Large intestine (tissue), 3 donors: Measurements from ENCODE around the gene GYPE. TPM values are rescaled to one million over a fixed set of nuclear protein-coding genes. Genes with fewer than 3 reads are reported as not detected.
"Not testable (repeated sequence)": the region's sequence is repeated elsewhere in the genome, so short reads cannot be mapped to it uniquely, and the experiment has no call there.

Source experiments
- DNase-seq, 2 donors: peaks; one replicate each; pipeline versions ENCODE4 v3.0.0 to v3.0.0-alpha.2; 2013
- H3K27ac ChIP-seq: one replicate; pipeline ENCODE4 v1.5.1; 2013; ENCODE audit warnings: low read length
- H3K27me3 ChIP-seq: 2 replicates; pipeline ENCODE4 v1.6.1; 2013; ENCODE audit warnings: low read length; ENCODE audit not compliant: control insufficient read depth, insufficient read depth
- H3K36me3 ChIP-seq: 2 replicates; pipeline ENCODE4 v1.6.1; 2013; ENCODE audit warnings: low read length; ENCODE audit not compliant: control insufficient read depth, insufficient read depth
- H3K4me1 ChIP-seq: one replicate; pipeline ENCODE4 v1.6.1; 2013; ENCODE audit warnings: low read length; ENCODE audit not compliant: control insufficient read depth, insufficient read depth
- H3K4me3 ChIP-seq: one replicate; pipeline ENCODE4 v1.5.1; 2013; ENCODE audit warnings: low read length
- H3K9me3 ChIP-seq: one replicate; pipeline ENCODE4 v1.6.1; 2013; ENCODE audit warnings: mild to moderate bottlenecking, low read depth, low read length, moderate library complexity; ENCODE audit not compliant: control insufficient read depth
- WGBS: methylation state at CpG from one replicate; pipeline ENCODE4 v1.1.5; 2013; ENCODE audit warnings: low lambda C conversion rate; ENCODE audit not compliant: insufficient coverage; 5-methylcytosine and 5-hydroxymethylcytosine counted together
- polyA plus RNA-seq: library from polyadenylated mRNA; unstranded; fragments of 120-200 nt; gene quantifications from one replicate; pipeline ENCODE4 v1.2.1, GENCODE V29; 2013

The GYPE gene
- polyA plus RNA-seq, 1 donor = 0.70 TPM

DNA sequence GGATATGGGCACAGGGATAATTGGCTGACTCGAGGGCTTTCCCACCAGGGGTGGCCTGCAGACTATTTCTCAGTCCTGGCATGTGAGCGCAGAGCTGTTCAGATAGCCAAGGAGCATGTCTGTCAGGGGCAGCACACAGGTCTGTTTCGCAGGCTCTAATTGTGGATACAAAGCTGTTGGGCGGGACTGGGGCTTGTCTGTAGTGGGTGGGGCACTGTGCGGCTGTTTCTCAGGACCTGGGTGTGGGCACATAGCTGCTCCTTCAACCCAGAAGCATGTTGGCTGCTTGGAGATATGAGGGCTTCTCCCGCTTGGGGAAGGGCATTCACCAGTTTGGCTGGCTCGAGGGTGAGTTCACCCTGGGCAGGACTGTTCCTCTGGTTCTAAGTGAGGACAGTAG lies 65.9 kb downstream of the GYPE start:
- H3K9me3 ChIP-seq, H3K36me3 ChIP-seq, H3K4me3 ChIP-seq, H3K4me1 ChIP-seq, H3K27me3 ChIP-seq, DNase-seq, H3K27ac ChIP-seq: not testable (repeated sequence)
- no CpG with 5 or more reads among the region's 7 CpGs for WGBS

DNA sequence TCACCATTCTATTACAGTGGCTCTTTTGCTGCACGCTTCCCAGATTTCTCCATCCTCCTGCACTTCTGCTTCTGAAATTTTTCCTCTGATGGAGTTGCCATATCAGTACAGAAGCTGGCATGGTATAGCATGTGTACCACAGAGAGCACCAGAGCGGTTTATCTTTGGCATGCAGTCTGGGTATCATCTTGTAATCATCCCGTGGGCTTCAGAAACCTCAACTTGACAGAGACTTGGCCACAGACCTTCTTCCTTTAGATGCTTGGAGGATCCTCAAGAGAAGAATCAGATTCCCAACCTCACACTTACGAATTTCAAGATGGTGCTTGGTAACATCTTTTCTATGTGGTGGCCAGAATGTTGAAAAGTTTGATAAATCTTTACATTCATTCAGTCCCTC lies 71.2 kb downstream of the GYPE start:
- DNase-seq = not testable (repeated sequence)

DNA sequence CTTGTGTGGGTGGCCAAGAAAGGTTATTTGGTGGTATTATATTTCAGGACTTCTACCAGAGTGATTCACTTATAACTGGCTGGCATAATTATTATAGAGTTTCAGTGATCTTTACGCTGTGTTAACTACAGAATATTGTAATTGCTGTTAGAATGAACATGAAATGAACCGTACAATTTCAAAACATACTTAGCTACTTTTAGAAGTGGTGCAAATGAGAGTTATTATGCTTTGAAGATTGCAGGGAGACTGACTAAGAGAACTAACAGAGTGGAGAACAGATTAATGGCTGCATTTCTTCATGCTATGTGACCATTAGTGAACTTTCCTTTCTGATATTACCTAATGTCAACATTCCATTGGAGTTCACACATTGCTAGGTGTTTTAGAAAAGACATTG lies 71.7 kb downstream of the GYPE start:
- H3K27ac ChIP-seq, H3K4me1 ChIP-seq, H3K27me3 ChIP-seq, H3K9me3 ChIP-seq, DNase-seq, H3K4me3 ChIP-seq, H3K36me3 ChIP-seq: not testable (repeated sequence)
- 93% methylated on average over 2 of the region's 2 CpGs for WGBS

More for the DNA sequence above, 71.2 kb downstream of the GYPE start:
- not testable (repeated sequence) for H3K4me1 ChIP-seq, H3K4me3 ChIP-seq, H3K27me3 ChIP-seq, H3K9me3 ChIP-seq, H3K36me3 ChIP-seq, H3K27ac ChIP-seq
- no CpG with 5 or more reads among the region's 4 CpGs for WGBS

DNA sequence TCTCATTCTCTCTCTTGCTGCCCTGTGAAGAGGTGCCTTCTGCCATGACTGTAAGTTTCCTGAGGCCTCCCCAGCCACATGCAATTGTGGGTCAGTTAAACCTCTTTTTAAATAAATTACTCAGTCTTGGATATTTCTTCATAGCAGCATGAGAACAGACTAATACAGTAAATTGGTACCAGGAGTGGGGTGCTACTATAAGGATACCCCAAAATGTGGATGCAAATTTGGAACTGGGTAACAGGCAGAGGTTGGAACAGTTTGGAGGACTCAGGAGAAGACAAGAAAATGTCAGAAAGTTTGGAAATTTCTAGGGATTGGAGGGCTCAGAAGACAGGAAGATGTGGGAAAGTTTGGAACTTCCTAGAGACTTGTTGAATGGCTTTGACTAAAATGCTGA lies 74.8 kb downstream of the GYPE start:
- not testable (repeated sequence) for DNase-seq, H3K4me1 ChIP-seq, H3K4me3 ChIP-seq, H3K36me3 ChIP-seq, H3K27ac ChIP-seq, H3K27me3 ChIP-seq, H3K9me3 ChIP-seq

DNA sequence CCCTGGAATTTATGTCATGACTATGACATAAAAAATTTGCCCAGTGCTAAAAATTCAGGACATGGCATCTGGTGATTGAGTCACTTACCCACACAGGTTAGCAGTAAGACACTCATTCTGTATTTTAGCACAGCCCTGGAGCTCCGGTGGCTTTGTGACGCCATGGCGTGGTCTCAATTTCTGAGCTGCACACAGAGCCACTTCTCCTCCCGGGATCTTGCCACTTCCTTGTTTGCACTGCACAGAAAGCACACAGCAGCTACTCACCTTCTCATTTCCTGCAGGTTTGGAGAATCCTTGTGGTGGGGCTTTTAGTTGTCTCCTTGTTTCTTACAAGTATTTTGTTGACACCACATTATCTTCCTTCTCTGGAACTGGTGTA lies 76.1 kb downstream of the GYPE start:
- H3K27ac ChIP-seq, DNase-seq, H3K9me3 ChIP-seq, H3K4me1 ChIP-seq, H3K36me3 ChIP-seq, H3K4me3 ChIP-seq, H3K27me3 ChIP-seq: not testable (repeated sequence)
- WGBS = no CpG with 5 or more reads among the region's 4 CpGs

Other genes with a start within 250 kb of the GYPE start
- gene FREM3, start 204.9 kb downstream of the GYPE start, polyA plus RNA-seq = 0.16 TPM
- 3.4 TPM for gene GYPB, start 113.8 kb upstream of the GYPE start, polyA plus RNA-seq
- gene GYPA, start 235.2 kb upstream of the GYPE start, polyA plus RNA-seq = 3.5 TPM